HEK293 (cell line): ENCODE results near the gene HOGA1.
A peak's percentile ranks its signal among the peaks of the same experiment; 100 is the strongest.

Experiments
- BCL6B ChIP-seq: fragments of 450-650 bp; formaldehyde crosslinking; IDR thresholded peaks from 2 replicates; pipeline ENCODE4 v1.5.1; 2017; ENCODE audit warnings: missing biosample characterization, missing genetic modification characterization
- EGR2 ChIP-seq: fragments of 450-650 bp; formaldehyde crosslinking; IDR thresholded peaks from 2 replicates; pipeline ENCODE4 v1.5.1; 2016; ENCODE audit warnings: low read depth, missing biosample characterization, missing genetic modification characterization
- GLIS1 ChIP-seq: fragments of 450-650 bp; formaldehyde crosslinking; IDR thresholded peaks from 2 replicates; pipeline ENCODE4 v1.5.1; 2016; ENCODE audit warnings: missing biosample characterization, missing genetic modification characterization
- MEIS1 ChIP-seq: sonication (generic); formaldehyde crosslinking; IDR thresholded peaks from 2 replicates; pipeline ENCODE4 v1.8.1; 2022; ENCODE audit warnings: missing genetic modification reagents, mild to moderate bottlenecking, borderline replicate concordance
- PATZ1 ChIP-seq: fragments of 450-650 bp; formaldehyde crosslinking; IDR thresholded peaks from 2 replicates; pipeline ENCODE4 v1.5.1; 2016; ENCODE audit warnings: missing biosample characterization, missing genetic modification characterization
- REPIN1 ChIP-seq: fragments of 450-650 bp; formaldehyde crosslinking; IDR thresholded peaks from 2 replicates; pipeline ENCODE4 v1.5.1; 2017; ENCODE audit warnings: missing biosample characterization, missing genetic modification characterization, low read depth
- REST ChIP-seq: fragments of 450-650 bp; formaldehyde crosslinking; IDR thresholded peaks from 2 replicates; pipeline ENCODE4 v1.5.1; 2016; ENCODE audit warnings: missing biosample characterization, missing genetic modification characterization
- ZBTB17 ChIP-seq: fragments of 450-650 bp; formaldehyde crosslinking; IDR thresholded peaks from 2 replicates; pipeline ENCODE4 v1.5.1; 2016; ENCODE audit warnings: missing biosample characterization, missing genetic modification characterization
- ZBTB44 ChIP-seq: fragments of 450-650 bp; IDR thresholded peaks from 2 replicates; pipeline ENCODE4 v1.5.1; 2018; ENCODE audit warnings: missing biosample characterization, mild to moderate bottlenecking, missing genetic modification characterization
- ZBTB48 ChIP-seq: fragments of 450-650 bp; formaldehyde crosslinking; IDR thresholded peaks from 2 replicates; pipeline ENCODE4 v1.5.1; 2016; ENCODE audit warnings: missing biosample characterization, missing genetic modification characterization
- ZBTB49 ChIP-seq: fragments of 450-650 bp; formaldehyde crosslinking; IDR thresholded peaks from 2 replicates; pipeline ENCODE4 v1.5.1; 2016; ENCODE audit warnings: missing biosample characterization, missing genetic modification characterization, low read depth
- ZFHX2 ChIP-seq: fragments of 450-650 bp; formaldehyde crosslinking; conservative IDR thresholded peaks from 2 replicates; pipeline ENCODE4 v1.5.1; 2016; ENCODE audit warnings: missing biosample characterization, missing genetic modification characterization
- ZNF777 ChIP-seq: fragments of 450-650 bp; formaldehyde crosslinking; IDR thresholded peaks from 2 replicates; pipeline ENCODE4 v1.5.1; 2017; ENCODE audit warnings: missing biosample characterization, missing genetic modification characterization, borderline replicate concordance
- ZSCAN30 ChIP-seq: fragments of 450-650 bp; IDR thresholded peaks from 2 replicates; pipeline ENCODE4 v1.5.1; 2018; ENCODE audit warnings: missing biosample characterization, mild to moderate bottlenecking, missing genetic modification characterization, moderate library complexity

Gene HOGA1

GRCh38 chr10:97640868-97641811, 57.0 kb downstream of the HOGA1 start (continued):
- TF ChIP-seq ZBTB49 (tag by site-specific recombination) (no peak), ZBTB17 (tag by site-specific recombination) (peak; percentile 87), ZBTB48 (tag by site-specific recombination) (0 out of 2 replicates have a peak, but pooled peaks have one; percentile 35), ZNF777 (no peak), EGR2 (tag by site-specific recombination) (peak; percentile 34), PATZ1 (tag by site-specific recombination) (peak; percentile 27), GLIS1 (tag by site-specific recombination) (peak; percentile 28; the same call in 1 of the 2 replicates), ZFHX2 (tag by site-specific recombination) (peak; percentile 45; the same call in 1 of the 2 replicates), BCL6B (tag by site-specific recombination) (no peak), REPIN1 (no peak), MEIS1 (CRISPR knock-in tag) (no peak), REST (tag by site-specific recombination) (peak; percentile 90), ZSCAN30 (tag by site-specific recombination) (0 out of 2 replicates have a peak, but pooled peaks have one; percentile 72), ZBTB44 (tag by site-specific recombination) (peak; percentile 37; the same call in 1 of the 2 replicates)
- TF ChIP-seq, all 188 proteins: peak for 20
